Measurements from ENCODE around the gene C6orf141. TPM values are rescaled to one million over a fixed set of nuclear protein-coding genes. Genes with fewer than 3 reads are reported as not detected.

C6orf141 gene
- total and polyA plus RNA-seq, 10 of the 15 experiments (the other 5 are each of a cell fraction or from before 2014, with no cell fraction given): 0.05 to 0.19 TPM; not detected in 8

GRCh38 chr6:49515485-49516146 is 34.9 kb upstream of the C6orf141 start:
- H2AFZ ChIP-seq (ENCODE audit: control insufficient read depth, low read depth, low read length): no peak overlapping the region
- no peak overlapping the region for H3K4me2 ChIP-seq (ENCODE audit: control insufficient read depth, insufficient read depth)
- in situ Hi-C loops (cut with MboI): no loop called here
- no TSS peak for BruUV-seq (replicated peaks)
- ChIA-PET CTCF (interaction anchor here (1.1 kb wide), 1 partner anchor 15 kb away, joined by 3 read pairs; no protein-coding TSS in a partner anchor), POLR2A (no interaction called here), SMC1A (ENCODE audit: uncharacterized antibody, unreplicated experiment) (no interaction called here), RAD21 (ENCODE audit: unreplicated experiment) (no interaction called here)
- no peaks in the 10 kb centered on the region for H4K20me1 ChIP-seq (ENCODE audit: control insufficient read depth, insufficient read depth)
- no peak for FAIRE-seq
- no peaks in the 10 kb centered on the region for H3K27me3 ChIP-seq (replicated peaks in 1 of 2; ENCODE audit: control insufficient read depth in 2 of 2, insufficient read depth in 2 of 2, low read length in 1 of 2)
- ATAC-seq: no peak
- H3K27ac ChIP-seq (ENCODE audit: control insufficient read depth, insufficient read depth): no peak overlapping the region
- intact Hi-C loops (cut with micrococcal nuclease; ENCODE audit: unreplicated experiment): no loop called here
- H3K4me3 ChIP-seq: no peak overlapping the region
- no peaks in the 10 kb centered on the region for H3K79me2 ChIP-seq (ENCODE audit: control insufficient read depth, insufficient read depth, low read length)
- H3K9me3 ChIP-seq (replicated peaks; ENCODE audit: control insufficient read depth, insufficient read depth, low read length): no peaks in the 10 kb centered on the region
- no peak for DNase-seq (ENCODE audit: low read depth, low spot score)
- no peak overlapping the region for H3K9ac ChIP-seq (ENCODE audit: control insufficient read depth, insufficient read depth, low read length)
- H3K36me3 ChIP-seq (ENCODE audit: control insufficient read depth in 2 of 2, insufficient read depth in 2 of 2, low read length in 1 of 2): no peaks in the 10 kb centered on the region
- no peaks in the 10 kb centered on the region for H3K4me1 ChIP-seq (ENCODE audit: control insufficient read depth, insufficient read depth, low read length)
- 22% methylated on average over 10 of the region's 10 CpGs for WGBS (ENCODE audit: insufficient coverage, insufficient replicate concordance, low lambda C conversion rate, missing lambda C conversion rate)
- TF ChIP-seq HDAC2 (IDR thresholded peaks at IDR 0.05) (no peak), MYC (IDR thresholded peaks at IDR 0.05; ENCODE audit: insufficient read depth, insufficient read length, insufficient replicate concordance, low read length, severe bottlenecking) (no peak), RBBP5 (conservative IDR thresholded peaks at IDR 0.05) (no peak), RELB (IDR thresholded peaks at IDR 0.05; ENCODE audit: low read depth) (no peak), RAD51 (IDR thresholded peaks at IDR 0.05) (no peak), KLF5 (IDR thresholded peaks at IDR 0.05; ENCODE audit: partially characterized antibody) (no peak), RCOR1 (conservative IDR thresholded peaks at IDR 0.05; ENCODE audit: low read depth, low read length) (no peak), BACH1 (IDR thresholded peaks at IDR 0.05; ENCODE audit: borderline replicate concordance) (no peak), DPF2 (IDR thresholded peaks at IDR 0.05) (no peak), POLR2AphosphoS5 (IDR thresholded peaks at IDR 0.05; ENCODE audit: low read length) (no peak), ATF7 (IDR thresholded peaks at IDR 0.05; ENCODE audit: low read depth) (no peak), CHD1 (IDR thresholded peaks at IDR 0.05; ENCODE audit: low read depth, low read length) (no peak), STAT3 (IDR thresholded peaks at IDR 0.05; ENCODE audit: low read depth, low read length) (no peak)
- TF ChIP-seq, protein P1, sequence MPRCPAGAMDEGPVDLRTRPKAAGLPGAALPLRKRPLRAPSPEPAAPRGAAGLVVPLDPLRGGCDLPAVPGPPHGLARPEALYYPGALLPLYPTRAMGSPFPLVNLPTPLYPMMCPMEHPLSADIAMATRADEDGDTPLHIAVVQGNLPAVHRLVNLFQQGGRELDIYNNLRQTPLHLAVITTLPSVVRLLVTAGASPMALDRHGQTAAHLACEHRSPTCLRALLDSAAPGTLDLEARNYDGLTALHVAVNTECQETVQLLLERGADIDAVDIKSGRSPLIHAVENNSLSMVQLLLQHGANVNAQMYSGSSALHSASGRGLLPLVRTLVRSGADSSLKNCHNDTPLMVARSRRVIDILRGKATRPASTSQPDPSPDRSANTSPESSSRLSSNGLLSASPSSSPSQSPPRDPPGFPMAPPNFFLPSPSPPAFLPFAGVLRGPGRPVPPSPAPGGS (IDR thresholded peaks at IDR 0.05; ENCODE audit: borderline replicate concordance, insufficient read depth, low read depth, low read length, poor library complexity, severe bottlenecking): no peak
- TF ChIP-seq, protein P2, sequence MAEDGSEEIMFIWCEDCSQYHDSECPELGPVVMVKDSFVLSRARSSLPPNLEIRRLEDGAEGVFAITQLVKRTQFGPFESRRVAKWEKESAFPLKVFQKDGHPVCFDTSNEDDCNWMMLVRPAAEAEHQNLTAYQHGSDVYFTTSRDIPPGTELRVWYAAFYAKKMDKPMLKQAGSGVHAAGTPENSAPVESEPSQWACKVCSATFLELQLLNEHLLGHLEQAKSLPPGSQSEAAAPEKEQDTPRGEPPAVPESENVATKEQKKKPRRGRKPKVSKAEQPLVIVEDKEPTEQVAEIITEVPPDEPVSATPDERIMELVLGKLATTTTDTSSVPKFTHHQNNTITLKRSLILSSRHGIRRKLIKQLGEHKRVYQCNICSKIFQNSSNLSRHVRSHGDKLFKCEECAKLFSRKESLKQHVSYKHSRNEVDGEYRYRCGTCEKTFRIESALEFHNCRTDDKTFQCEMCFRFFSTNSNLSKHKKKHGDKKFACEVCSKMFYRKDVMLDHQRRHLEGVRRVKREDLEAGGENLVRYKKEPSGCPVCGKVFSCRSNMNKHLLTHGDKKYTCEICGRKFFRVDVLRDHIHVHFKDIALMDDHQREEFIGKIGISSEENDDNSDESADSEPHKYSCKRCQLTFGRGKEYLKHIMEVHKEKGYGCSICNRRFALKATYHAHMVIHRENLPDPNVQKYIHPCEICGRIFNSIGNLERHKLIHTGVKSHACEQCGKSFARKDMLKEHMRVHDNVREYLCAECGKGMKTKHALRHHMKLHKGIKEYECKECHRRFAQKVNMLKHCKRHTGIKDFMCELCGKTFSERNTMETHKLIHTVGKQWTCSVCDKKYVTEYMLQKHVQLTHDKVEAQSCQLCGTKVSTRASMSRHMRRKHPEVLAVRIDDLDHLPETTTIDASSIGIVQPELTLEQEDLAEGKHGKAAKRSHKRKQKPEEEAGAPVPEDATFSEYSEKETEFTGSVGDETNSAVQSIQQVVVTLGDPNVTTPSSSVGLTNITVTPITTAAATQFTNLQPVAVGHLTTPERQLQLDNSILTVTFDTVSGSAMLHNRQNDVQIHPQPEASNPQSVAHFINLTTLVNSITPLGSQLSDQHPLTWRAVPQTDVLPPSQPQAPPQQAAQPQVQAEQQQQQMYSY (CRISPR knock-in tag; IDR thresholded peaks at IDR 0.05): no peak
- TF ChIP-seq, protein P3, sequence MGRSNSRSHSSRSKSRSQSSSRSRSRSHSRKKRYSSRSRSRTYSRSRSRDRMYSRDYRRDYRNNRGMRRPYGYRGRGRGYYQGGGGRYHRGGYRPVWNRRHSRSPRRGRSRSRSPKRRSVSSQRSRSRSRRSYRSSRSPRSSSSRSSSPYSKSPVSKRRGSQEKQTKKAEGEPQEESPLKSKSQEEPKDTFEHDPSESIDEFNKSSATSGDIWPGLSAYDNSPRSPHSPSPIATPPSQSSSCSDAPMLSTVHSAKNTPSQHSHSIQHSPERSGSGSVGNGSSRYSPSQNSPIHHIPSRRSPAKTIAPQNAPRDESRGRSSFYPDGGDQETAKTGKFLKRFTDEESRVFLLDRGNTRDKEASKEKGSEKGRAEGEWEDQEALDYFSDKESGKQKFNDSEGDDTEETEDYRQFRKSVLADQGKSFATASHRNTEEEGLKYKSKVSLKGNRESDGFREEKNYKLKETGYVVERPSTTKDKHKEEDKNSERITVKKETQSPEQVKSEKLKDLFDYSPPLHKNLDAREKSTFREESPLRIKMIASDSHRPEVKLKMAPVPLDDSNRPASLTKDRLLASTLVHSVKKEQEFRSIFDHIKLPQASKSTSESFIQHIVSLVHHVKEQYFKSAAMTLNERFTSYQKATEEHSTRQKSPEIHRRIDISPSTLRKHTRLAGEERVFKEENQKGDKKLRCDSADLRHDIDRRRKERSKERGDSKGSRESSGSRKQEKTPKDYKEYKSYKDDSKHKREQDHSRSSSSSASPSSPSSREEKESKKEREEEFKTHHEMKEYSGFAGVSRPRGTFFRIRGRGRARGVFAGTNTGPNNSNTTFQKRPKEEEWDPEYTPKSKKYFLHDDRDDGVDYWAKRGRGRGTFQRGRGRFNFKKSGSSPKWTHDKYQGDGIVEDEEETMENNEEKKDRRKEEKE (IDR thresholded peaks at IDR 0.05): no peak
